HG03066 (cell line): ENCODE results near the gene ACTR1A.
A peak's percentile ranks its signal among the peaks of the same experiment; 100 is the strongest.

Source experiments
- ATAC-seq: cut with Tn5 transposase; IDR thresholded peaks from one replicate; pipeline ENCODE4 v1.9.1; 2021; ENCODE audit warnings: low read depth; ENCODE audit not compliant: unreplicated experiment

Gene ACTR1A

DNA sequence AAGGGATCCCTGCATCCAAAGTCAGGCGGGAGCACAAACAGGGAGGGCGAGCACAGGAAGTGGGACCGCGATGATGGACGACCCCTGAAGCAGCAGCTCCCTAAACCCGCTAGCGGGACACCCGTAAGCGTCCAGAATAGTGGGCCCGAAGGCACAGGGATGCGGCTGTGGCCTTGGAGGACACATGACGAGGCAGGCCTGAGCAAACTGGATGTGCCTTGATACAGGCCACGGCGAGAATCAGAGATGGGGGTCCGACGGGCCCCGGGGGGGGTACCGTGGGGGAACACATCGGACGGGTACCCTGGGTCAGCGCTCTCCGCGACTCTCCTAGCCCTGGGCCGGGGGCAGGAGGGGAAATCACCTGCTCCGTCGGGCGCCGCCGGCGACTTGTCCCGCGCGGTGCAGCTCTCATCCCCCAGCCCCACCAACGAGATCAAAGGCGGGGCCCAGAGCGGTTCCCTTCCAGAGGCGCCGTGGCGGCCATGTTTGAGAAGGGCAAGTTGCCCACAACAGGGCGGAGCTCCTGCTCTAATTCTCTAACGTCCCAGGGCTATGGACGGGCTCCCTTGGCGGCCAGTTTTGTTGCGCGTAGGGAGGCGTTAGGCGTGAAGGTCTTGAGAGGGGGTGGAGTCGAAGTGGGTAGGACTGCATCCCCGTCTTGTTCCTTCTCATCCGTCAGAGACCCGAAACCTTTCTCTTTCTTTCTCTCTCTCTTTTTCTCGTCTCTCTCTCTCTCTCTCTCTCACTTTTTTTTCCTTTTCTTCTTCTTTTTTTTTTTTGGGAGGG, 70.2 kb downstream of the ACTR1A start, which contains the start of gene CUEDC2:
CUEDC2 (minus strand) TSS at position 413 of the 789 bp plus-strand sequence. CDS start 7,386 bp downstream, outside the sequence.
- peak; percentile 87 for ATAC-seq

- ATAC-seq, result no peak
Measured at GRCh38 chr10:102431452-102432124, 70.9 kb downstream of the ACTR1A start.

GRCh38 chr10:102429468-102429867, 73.0 kb downstream of the ACTR1A start:
- ATAC-seq, result no peak
